Body of pancreas (tissue), 4 donors: ENCODE results near the gene ZC3H18. TPM values are rescaled to one million over a fixed set of nuclear protein-coding genes. Genes with fewer than 3 reads are reported as not detected.

Experiments used
- ATAC-seq: fragments of 150-250 bp; one replicate; pipeline ENCODE4 v1.9.1; 2016
- DNase-seq, 4 donors: peaks; one replicate each; pipeline ENCODE4 v3.0.0-alpha.2; 2019
- H3K27ac ChIP-seq, 4 donors: fragments of 200-600 bp; sonication (generic); 1 replicate in 3 of 4; 2 replicates in 1 of 4; pipeline versions ENCODE4 v1.5.1 to v1.6.1; 2016 to 2019; ENCODE audit warnings: mild to moderate bottlenecking in 1 of 4, mixed read lengths in 1 of 4, moderate library complexity in 1 of 4
- H3K27me3 ChIP-seq, 2 donors: fragments of 200-600 bp; sonication (generic); one replicate each; pipeline ENCODE4 v1.6.0; 2016; ENCODE audit warnings: mild to moderate bottlenecking in 1 of 2
- H3K36me3 ChIP-seq, 2 donors: fragments of 200-600 bp; sonication (generic); replicated peaks in 1 of 2; 2 replicates each; pipeline ENCODE4 v1.5.1; 2016; ENCODE audit warnings: low read depth in 2 of 2; ENCODE audit not compliant: insufficient read depth in 1 of 2
- H3K4me1 ChIP-seq: fragments of 200-600 bp; sonication (generic); one replicate; pipeline ENCODE4 v1.6.0; 2016
- H3K4me3 ChIP-seq, 2 donors: fragments of 200-600 bp; sonication (generic); 1 replicate in 1 of 2; 2 replicates in 1 of 2; pipeline ENCODE4 v1.5.1; 2016 to 2019
- H3K9me3 ChIP-seq, 3 donors: fragments of 200-600 bp; sonication (generic); 1 replicate in 2 of 3; 2 replicates in 1 of 3; pipeline ENCODE4 v1.5.1; 2016
- CTCF ChIP-seq, 7 experiments: fragments of 450-650 bp in 4 of 7; fragments of 200-600 bp in 3 of 7; sonication (generic) in 3 of 7; IDR thresholded peaks; one replicate each; pipeline ENCODE4 v1.5.1; 2016 to 2019; ENCODE audit warnings: antibody characterized with exemption in 7 of 7
- POLR2A ChIP-seq, 3 donors: fragments of 450-650 bp; IDR thresholded peaks; one replicate each; pipeline ENCODE4 v1.6.1; 2016; ENCODE audit warnings: antibody characterized with exemption in 3 of 3, mild to moderate bottlenecking in 2 of 3
- WGBS, 2 donors: methylation state at CpG; one replicate each; pipeline ENCODE4 v1.1.5; 2017; 5-methylcytosine and 5-hydroxymethylcytosine counted together
- intact Hi-C: fragments of 100-400 bp; cut with DNase I; formaldehyde crosslinking; loops from one replicate; pipeline ENCODE4 v1.15.1; 2023
- total RNA-seq, 2 donors: library from RNA; depleted of rRNA; stranded (reverse); fragments of >200 nt; gene quantifications; one replicate each; pipeline ENCODE4 v1.1.0, GENCODE V29; 2016

The ZC3H18 gene
- total RNA-seq, 2 donors from 2014 or later = 11.7 to 22.4 TPM

GRCh38 chr16:88566158-88566557 lies 4.0 kb upstream of the ZC3H18 start:
- WGBS, 2 donors = 74 to 78% methylated on average over 6 of the region's 6 CpGs
- Histone ChIP-seq H3K4me3 (no peak overlapping the region), H3K27ac (no peak overlapping the region), H3K9me3 (no peaks in the 10 kb centered on the region), H3K27me3 (no peaks in the 10 kb centered on the region), H3K4me1 (peaks cover 14% of the 10 kb centered on the region), H3K36me3 (no peaks in the 10 kb centered on the region)
- ATAC-seq (no peak), DNase-seq (no peak)
- TF ChIP-seq CTCF (IDR thresholded peaks at IDR 0.05) (no peak), POLR2A (IDR thresholded peaks at IDR 0.05) (no peak)
- intact Hi-C loops = no loop called here

GRCh38 chr16:88568710-88569613 lies 1.2 kb upstream of the ZC3H18 start:
- H3K27ac ChIP-seq = peak overlapping the region in 2 of 4 donors; percentile 56 to 87
- intact Hi-C loops = no loop called here
- ATAC-seq (no peak), DNase-seq (no peak)
- peaks cover 24% of the 10 kb centered on the region for H3K4me1 ChIP-seq
- TF ChIP-seq CTCF (IDR thresholded peaks at IDR 0.05) (no peak), POLR2A (IDR thresholded peaks at IDR 0.05) (no peak)
- no peaks in the 10 kb centered on the region for H3K36me3 ChIP-seq
- H3K4me3 ChIP-seq = no peak overlapping the region
- H3K9me3 ChIP-seq = no peaks in the 10 kb centered on the region
- no peaks in the 10 kb centered on the region for H3K27me3 ChIP-seq
- 79 to 83% methylated on average over 13 to 18 of the region's 18 CpGs for WGBS, 2 donors

GRCh38 chr16:88569614-88569984 lies 604 bp upstream of the ZC3H18 start:
- H3K4me1 ChIP-seq = peaks cover 24% of the 10 kb centered on the region
- ATAC-seq (peak; percentile 5), DNase-seq (peak in 2 of 4 donors; percentile 11 to 25)
- peak overlapping the region; percentile 13 to 87 (median 70) for H3K27ac ChIP-seq
- intact Hi-C loops = no loop called here
- WGBS, 2 donors = 3% methylated on average over 7 to 28 of the region's 28 CpGs
- H3K4me3 ChIP-seq = peak overlapping the region; percentile 28 to 39
- no peaks in the 10 kb centered on the region for H3K9me3 ChIP-seq
- TF ChIP-seq CTCF (IDR thresholded peaks at IDR 0.05) (no peak), POLR2A (IDR thresholded peaks at IDR 0.05) (no peak)
- no peaks in the 10 kb centered on the region for H3K27me3 ChIP-seq
- no peaks in the 10 kb centered on the region for H3K36me3 ChIP-seq

- no peaks in the 10 kb centered on the region for H3K27me3 ChIP-seq
- TF ChIP-seq CTCF (IDR thresholded peaks at IDR 0.05) (no peak), POLR2A (IDR thresholded peaks at IDR 0.05) (no peak)
- peaks cover 24% of the 10 kb centered on the region for H3K4me1 ChIP-seq
- 0% methylated on average over 35 of the region's 35 CpGs; no CpG with 5 or more reads in 1 of the 2 donors for WGBS, 2 donors
- DNase-seq = peak in 1 of 4 donors; percentile 32
- peak overlapping the region; percentile 53 to 85 for H3K4me3 ChIP-seq
- H3K27ac ChIP-seq = peak overlapping the region in 3 of 4 donors; percentile 60 to 87 (median 83)
- intact Hi-C loops = no loop called here
- no peaks in the 10 kb centered on the region for H3K9me3 ChIP-seq
- peak; percentile 7 for ATAC-seq
- H3K36me3 ChIP-seq = no peaks in the 10 kb centered on the region
These were observed 489 bp downstream of the ZC3H18 start for GRCh38 chr16:88570691-88571092.
